Activated CD4-positive, alpha-beta T cell treated with anti-CD3 and anti-CD28 coated beads, Interleukin-10, Interleukin-2, amounts not matched to agents 100 ng/mL and 50 ng/mL, durations not matched to agents 16 hours and 8 hours (primary cell): ENCODE measurements around the gene MMP2.

Experiments used
- DNase-seq: peaks from one replicate; pipeline ENCODE4 v3.0.0-alpha.2; 2020

MMP2 gene

GRCh38 chr16:55469821-55470532 lies 9.0 kb upstream of the MMP2 start:
- no peak for DNase-seq

GRCh38 chr16:55470533-55471371 lies 8.2 kb upstream of the MMP2 start:
- DNase-seq, result no peak

GRCh38 chr16:55471448-55472097 lies 7.4 kb upstream of the MMP2 start:
- DNase-seq, result peak; percentile 90

- DNase-seq, result no peak
Measured at GRCh38 chr16:55473587-55473986, 5.4 kb upstream of the MMP2 start.

GRCh38 chr16:55474821-55475220 lies 4.2 kb upstream of the MMP2 start:
- no peak for DNase-seq

- DNase-seq, result no peak
Measured at GRCh38 chr16:55475919-55476318, 3.1 kb upstream of the MMP2 start.

GRCh38 chr16:55476625-55477533 lies 2.1 kb upstream of the MMP2 start:
- DNase-seq, result no peak

GRCh38 chr16:55477736-55478135 lies 1.3 kb upstream of the MMP2 start:
- no peak for DNase-seq

- DNase-seq, result no peak
Measured at GRCh38 chr16:55479430-55480140, 587 bp downstream of the MMP2 start.

GRCh38 chr16:55480228-55480655 lies 1.2 kb downstream of the MMP2 start:
- DNase-seq, result no peak

GRCh38 chr16:55481023-55481422 lies 2.0 kb downstream of the MMP2 start:
- DNase-seq, result no peak

GRCh38 chr16:55482056-55482455 lies 3.1 kb downstream of the MMP2 start:
- DNase-seq, result no peak

GRCh38 chr16:55487048-55487803 lies 8.2 kb downstream of the MMP2 start:
- no peak for DNase-seq

- no peak for DNase-seq
Measured at GRCh38 chr16:55488306-55488705, 9.3 kb downstream of the MMP2 start.

GRCh38 chr16:55489119-55489955 lies 10.3 kb downstream of the MMP2 start:
- no peak for DNase-seq

GRCh38 chr16:55489956-55490265 lies 10.9 kb downstream of the MMP2 start:
- no peak for DNase-seq

- DNase-seq, result no peak
Measured at GRCh38 chr16:55490301-55490700, 11.3 kb downstream of the MMP2 start.

GRCh38 chr16:55491691-55492090 lies 12.7 kb downstream of the MMP2 start:
- no peak for DNase-seq

GRCh38 chr16:55492756-55493380 lies 13.9 kb downstream of the MMP2 start:
- no peak for DNase-seq

GRCh38 chr16:55494994-55495421 lies 16.0 kb downstream of the MMP2 start:
- DNase-seq, result no peak
